HG03439 (cell line): ENCODE data around the gene TTC39A.

ENCODE experiments used
- ATAC-seq: cut with Tn5 transposase; IDR thresholded peaks from one replicate; pipeline ENCODE4 v1.9.1; 2021; ENCODE audit warnings: mild to moderate bottlenecking, moderate library complexity; ENCODE audit not compliant: unreplicated experiment

TTC39A gene

DNA sequence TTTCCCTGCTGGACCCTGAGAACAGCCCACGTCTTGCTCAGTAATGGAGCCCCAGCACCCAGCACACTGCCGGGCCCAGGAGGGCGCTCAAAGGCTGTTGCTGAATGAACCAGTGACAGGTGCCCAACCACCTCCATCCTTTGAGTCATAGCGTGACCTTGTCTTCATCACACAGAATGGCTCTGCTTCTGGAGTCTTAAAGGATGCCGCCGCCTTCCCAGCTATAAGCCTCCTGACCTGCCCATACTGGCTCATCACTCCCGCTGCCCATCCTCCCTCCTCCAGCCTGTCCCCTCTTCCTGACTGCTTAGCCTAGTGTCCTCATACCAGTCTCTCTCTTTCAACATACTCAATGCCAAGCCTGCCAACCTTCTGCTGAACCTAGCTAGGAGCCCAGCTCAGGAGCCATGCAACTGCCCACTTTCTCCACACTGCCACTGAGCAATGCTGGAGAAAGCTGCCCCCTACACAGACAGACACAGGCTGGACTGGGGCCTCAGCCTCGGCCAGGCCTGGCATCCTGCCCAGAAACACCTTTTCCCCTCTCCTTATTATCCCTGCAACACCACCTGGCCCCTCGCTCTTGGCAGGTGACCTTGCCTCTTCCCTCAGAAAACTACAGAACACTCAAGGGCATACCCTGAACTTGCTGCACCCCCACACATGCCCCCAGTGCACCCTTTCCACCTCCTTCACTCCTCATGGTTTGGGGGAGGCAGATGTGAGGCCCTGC, 14.1 kb downstream of the TTC39A start:
- no peak for ATAC-seq

DNA sequence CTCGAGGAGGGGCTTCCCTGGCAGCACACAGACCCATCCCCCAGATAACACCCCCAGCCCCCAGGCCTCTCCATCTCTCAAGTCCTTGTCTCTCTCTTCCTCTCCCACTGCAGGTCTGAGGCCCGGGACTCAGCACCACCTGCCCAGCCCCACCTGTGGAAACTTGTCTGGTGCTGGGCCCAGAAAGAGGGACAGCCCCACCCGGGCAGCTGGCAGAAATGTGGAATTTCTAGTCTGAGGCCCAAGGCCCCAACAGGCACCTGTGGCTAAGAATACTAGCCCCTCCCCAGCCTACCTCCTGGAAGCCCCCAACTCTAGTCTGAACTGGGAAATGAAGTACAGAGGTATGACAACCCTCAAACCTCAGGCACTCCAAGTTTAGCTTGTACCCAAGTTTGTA, 15.4 kb downstream of the TTC39A start:
- ATAC-seq: no peak

DNA sequence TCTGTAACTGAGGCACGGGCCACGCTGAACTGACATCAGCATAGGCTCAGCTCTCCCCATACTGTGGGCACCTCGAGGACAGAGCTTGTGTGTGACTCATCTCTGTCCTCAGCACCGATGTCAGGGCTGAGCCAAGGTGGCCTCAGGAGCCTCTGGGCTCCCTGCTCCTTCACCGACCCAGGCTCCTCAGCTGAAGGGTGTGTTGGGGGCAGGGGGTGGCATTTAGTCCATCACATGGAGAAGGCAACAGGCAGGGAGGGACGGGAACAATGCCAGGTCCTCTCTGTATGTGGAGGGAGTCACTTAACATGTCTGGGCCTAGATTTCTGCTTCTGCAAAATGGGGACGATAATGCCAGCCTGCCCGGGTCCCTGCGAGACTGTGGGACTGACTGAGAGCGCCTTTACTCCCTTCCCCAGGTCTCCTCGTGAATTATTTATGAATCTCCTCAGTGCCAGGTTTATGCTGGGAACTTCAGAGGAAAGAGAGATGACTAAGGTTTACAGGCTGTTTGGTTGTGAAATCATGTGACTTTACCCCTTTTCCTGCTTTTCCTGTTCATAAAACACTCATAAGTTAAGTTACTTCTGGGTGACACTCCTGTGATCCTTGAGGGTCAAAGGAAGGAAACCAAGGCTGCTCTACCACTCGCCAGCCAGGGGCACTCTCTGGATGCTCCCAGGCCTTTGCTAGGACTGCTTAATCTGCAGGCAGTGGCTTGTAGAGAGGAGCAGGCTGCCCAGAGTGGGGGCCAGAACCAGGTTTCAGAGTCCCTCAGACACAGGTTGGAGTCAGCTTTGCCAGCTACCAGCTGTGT, 16.2 kb downstream of the TTC39A start:
- no peak for ATAC-seq

DNA sequence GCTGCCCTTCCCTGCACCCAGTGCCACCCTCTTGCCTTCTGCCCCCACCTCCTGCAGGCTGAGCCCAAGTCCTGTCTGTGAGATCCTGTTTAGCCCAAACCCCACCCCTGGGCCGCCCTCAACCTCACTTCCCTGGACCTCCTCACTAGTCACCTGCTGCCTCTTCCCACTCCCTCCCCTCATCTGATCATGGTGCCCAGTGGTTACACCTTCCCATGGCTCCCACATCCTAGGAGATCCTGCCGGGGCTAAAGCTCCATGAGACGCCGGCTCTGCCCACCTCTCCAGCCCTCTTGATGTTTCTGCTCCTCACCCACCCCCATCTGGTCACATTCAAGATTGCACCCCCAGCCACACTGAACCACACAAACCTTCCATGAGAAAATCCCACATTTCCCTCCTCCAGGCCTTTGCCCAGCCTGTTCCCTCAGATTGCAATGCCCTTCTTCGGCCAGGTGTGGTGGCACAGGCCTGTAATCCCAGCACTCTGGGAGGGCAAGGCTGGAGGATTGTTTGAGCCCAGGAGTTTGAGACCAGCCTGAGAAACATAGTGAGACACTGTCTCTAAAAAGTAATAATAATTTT, 17.0 kb downstream of the TTC39A start:
- no peak for ATAC-seq

DNA sequence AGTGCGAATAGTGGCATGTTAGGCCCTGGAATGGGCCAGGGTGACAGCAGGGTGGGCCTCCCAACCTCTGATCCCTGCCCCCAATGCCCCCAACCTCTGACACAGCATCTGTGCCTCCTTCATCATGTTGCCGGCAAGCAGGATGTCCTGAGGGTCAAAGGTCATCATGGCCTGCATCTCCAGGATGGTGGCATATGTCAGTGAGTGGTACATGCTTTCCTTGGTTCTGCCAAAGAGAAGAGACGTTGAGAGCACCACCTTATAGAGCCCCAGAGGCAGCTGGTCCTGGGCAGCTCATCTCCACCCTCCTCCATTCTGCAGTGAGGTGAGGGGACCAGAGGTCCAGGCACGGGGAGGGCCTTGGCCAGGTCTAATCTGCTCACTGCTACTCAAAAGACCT, 17.6 kb downstream of the TTC39A start:
- ATAC-seq: no peak

DNA sequence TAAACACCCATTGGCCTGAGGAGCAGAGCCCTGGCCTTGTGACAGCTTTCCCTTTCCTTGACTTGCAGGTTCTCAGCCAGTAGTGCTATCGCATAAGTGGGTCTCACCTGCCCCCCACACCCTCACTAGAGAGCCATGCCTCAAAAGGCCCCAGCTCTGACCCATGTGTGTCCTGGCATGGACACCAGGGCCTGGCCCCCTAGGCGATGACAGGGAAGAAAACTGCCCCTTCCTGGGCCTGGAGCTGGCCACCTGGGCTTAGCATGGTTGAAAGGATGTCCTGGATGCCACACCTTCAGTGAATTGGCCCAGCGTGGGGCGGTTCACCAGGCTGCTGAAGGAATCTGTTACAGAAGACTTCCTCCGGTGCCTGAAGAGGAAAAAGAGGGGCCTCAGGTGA, 18.5 kb downstream of the TTC39A start:
- no peak for ATAC-seq

DNA sequence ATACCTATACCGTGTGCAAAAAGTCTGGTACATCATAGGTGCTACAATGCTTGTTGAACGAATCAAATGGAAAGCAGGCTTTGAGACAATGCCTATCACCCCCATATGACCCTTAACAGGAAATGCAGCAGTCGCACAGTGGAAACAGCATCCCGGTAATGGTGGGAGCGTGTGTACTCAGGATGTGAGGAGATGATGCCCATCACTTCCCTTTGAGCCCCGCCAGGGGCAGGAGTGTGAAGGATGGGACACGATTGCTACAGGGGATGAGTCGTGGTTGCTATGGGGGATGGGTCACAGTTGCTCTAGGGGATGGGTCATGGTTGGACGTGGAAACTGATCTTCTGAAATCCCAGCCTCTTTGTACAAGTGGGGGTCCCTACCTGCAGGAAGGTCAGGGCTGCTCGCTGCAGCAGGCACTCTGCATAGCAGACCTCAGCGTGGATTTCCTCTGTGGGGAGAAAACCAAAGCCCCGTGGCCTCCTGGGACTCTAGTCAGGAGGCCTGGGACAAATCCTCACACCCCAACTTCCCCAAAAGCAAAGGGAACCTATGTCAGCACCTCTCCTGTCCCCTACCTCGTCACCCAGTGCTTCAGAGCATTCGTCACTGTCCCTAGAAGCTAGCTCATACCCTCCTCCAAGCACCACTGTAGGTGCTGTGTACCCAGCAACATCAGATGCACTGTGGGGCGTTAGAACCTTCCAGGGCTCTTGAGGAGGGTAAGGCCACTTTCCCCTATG, 19.3 kb downstream of the TTC39A start:
- no peak for ATAC-seq

DNA sequence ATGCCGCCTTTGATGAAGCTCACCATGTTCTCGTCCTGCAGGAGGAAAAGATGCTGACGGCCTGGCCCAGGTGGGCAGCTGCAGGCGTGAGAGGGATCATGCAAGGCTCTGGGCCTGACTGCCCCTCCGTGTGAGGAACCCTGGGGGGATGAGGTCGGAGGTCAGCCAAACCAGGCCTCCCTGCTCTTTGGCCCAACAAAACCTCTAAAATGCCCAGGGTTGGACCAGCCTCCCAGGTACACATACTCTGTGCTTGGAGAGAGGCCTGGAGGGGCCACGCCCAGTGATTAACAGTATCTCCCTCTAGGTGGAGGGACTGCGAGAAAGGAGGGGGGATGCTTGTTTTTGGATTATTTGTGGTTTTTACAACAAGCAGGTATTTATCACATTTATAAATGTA, 21.1 kb downstream of the TTC39A start:
- ATAC-seq: no peak

DNA sequence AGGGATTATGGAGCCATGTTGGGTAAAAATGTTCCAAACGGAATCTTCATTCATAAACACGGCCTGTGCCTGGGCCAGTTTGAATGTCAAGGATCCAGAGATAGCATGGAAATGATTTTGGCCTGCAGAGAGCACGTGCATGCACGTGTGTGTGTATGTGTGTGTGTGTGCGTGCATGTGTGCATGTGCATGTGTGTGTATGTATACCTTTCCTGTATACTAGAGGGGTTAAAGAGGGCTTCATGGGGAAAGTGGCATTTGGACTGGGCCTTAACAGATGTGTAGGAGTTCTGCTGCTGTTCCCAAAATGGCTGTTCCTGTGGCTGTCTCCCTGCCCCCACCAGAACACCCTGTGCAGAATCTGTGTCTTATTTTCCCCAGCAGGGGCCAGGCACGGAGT, 21.7 kb downstream of the TTC39A start:
- no peak for ATAC-seq

DNA sequence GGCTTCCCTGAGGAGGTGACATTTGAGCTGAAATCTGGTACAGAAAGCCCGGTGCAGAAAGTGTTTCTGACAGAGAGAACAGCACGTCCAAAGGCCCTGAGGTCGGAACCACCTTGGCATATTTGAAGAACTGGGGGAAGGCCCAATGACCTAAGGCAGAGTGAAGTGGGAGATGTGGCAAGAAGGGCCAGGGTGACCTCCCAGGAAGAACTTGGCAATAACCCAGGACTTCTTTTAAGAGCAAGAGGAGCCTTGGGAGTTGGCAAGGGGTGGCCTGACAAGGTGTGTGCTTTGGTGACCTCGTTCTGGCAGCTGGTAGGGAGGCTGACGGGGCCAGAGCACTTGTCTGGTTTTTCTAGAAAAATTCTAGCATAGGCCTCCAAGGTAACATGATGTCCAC, 23.4 kb downstream of the TTC39A start:
- ATAC-seq: no peak

DNA sequence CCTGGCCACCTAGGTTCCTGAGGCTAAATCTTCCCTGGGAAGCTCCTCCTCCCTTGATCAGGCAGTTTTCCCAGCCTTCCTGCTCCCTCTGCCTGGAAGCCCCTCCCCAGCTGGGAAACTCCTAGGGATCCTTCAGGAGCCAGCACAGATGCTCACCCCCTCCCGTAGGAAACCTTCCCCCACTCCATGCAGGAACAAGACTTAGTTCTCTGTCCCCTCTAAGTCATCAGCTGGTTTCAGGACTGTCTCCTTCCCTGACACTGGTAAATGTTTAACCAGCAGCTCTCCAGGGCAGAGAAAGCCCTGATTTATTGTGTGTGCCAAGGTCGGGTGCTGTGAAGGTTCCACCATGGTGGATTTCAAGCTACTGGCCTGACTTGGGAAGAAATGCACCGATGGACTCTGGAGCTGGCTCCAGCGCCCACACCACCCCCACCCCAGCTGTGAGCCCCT, 25.0 kb downstream of the TTC39A start:
- no peak for ATAC-seq

DNA sequence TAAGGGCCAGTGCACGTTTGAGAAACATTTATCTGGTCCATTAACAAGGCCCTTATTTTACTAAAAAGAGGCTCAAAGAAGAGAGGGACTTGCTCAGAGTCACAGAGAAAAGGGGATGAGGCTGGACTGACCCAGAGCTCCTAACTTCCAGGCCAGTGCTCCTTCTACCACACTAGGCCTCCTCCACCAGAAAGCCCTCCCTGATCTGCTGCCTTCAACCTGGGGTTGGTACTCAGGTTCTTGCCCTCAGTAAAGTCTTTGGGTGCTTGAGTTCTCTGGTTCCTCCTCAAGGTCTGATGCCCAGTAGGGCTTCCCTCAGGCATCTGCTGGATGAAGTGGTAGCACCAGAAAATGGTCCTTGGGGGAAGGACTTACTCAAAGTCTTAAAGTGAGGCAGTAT, 26.0 kb downstream of the TTC39A start:
- ATAC-seq: no peak

DNA sequence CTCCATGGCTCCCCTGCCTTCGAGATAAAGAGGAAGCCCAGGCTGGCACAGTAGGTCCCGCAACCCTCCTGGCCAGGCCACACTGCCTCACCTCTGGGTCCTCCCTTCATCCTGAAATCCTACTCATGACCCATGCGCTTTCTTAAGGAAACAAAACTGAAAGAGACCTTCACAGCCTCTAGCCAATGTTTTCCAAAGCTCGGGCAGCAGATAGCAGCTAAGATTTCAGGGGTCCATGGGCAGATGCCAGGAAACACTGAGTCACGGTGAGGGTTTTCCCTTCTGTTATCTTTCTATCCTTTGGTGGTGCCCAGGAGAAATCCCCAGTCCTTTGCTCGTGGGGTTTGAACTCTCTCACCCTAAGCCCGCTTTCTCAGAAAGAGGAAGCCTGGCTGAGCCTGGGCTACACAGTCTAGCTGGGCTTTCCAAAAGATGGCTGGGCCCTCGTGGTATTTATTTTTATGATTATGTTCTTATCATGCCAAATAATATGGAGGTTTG, 26.6 kb downstream of the TTC39A start:
- no peak for ATAC-seq

DNA sequence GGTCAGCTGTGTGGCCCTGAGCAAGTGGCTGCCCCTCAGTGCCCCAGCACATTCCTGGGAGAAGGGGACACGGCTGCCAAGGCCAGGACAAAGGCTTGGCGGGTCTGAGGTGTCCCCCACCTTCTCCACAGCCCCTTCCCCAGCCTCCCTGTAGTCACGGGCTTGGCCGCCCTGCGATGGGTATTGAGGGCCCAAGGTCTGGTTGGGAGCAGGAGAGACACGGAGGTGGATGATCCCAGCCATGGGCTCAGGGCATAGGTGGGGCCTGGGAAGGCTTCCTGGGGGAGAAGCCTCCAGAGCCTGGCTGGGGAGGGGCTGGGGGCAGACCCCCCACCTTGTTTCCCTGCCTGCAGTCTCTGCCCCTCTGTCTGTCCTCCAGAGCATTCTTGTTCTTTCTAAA, 27.0 kb downstream of the TTC39A start:
- no peak for ATAC-seq

DNA sequence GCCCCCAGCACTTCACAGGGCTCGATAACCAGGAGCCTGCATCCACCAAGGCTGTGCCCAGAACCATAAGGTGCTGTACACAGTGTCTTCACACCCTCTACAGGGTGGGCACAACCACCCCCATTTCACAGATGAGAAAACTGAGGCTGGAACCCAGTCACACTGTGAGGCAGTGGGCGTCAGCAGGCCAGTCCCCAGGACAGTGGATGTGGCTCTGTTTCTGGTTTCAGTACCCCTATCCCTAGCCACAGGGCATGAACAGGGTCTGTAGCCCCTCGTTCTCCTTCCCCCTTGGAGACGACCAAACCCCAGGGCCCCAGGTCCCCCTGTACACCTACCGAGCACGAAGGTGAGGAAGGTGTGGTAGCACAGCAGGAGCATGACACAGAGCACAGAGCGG, 27.6 kb downstream of the TTC39A start:
- ATAC-seq: no peak

DNA sequence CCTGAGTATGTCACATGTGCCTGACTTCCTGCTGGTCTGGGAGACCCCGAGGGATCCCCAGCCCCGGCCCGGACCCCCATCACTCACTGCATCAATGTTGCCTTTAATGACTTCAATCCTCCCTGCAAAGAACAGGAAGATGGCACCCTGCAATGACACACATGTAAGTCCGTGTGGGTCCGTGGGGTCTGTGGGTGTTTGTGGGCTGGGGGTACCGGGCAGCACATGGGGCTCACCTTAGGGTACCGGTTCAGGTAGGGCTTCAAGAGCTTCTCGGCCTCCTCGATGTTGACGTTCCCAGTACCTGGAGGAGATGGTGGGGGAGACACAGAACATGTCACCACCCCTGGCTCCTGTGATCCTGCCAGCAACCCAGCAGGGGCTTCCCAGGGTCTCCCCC, 28.1 kb downstream of the TTC39A start:
- ATAC-seq: no peak

DNA sequence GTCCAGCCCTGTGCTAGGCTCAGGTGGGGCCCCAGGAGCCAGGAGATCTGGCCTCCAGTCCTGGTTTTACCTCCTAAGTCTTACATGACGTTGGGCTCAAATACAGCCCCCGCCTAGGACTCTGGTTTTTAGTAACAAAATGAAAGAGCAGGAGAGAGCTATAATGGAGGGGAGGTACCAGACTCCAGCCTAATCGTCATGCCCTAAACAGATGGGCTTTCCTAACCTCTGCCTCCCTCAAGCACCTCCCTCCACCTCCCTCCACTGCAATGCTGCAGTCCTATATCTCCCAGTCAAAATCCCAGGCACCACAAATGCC, 28.6 kb downstream of the TTC39A start:
- no peak for ATAC-seq

DNA sequence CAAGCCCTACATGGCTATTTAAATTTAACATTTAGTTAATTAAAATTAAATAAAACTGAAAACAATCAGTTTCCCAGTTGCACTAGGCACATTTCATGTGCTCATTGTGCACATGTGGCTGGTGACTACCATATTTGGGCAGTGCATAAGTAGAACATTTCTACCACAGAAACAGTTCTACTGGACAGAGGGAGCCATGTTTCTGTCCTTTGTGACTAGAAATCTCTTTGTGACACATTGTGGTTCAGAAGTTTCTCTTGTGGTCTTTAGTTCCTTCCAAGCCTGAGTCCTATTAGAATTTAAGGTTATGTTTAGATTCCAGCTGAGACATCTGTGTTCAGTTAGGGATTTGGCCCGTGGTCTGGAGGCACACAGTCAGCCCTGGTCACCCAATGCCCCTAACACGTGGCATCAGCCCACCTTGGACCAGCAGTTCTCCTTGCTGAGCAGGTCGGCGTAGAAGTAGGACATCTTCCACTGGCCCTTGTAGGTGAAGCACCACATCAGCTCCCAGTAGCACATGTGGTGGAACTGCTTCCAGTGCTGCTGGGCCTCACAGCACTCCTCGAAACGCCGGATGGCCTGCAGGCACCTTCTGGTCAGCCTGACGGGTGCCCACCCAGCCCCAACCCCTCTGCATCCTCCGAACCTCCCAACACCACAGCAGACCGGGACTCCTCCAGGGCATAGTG, 29.1 kb downstream of the TTC39A start:
- no peak for ATAC-seq

DNA sequence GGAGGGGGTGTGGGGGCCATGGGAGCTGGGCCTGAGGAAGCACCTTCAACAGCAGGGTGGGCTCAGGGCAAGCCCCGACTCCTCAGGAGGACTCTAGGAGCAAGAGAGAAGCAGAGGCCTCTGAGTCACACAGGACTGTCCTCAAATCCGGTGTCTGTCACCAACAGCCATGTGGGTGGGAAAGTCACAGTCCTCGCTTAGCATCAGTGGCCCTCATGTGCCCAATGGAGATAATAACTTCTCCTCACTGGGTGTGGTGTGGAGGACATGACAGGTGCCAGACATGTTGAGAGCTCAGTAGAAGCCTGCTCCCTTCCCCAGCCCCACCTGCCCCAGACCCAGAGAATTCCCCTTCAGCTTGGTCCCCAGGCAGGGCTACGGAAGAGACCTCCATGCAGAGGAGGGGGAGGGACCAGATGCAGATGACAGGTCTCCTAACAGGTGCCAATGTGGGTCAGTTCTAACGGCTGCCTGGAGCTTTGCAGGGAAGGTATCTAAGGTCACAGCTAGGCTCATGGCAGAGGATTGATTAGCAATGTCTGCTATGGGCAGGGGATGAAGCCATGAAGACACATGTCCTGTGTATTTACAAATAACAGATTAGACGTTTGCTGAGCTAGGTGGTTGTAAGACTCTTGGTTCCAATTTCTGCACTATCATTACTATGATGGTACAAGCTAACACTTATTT, 30.2 kb downstream of the TTC39A start:
- no peak for ATAC-seq

DNA sequence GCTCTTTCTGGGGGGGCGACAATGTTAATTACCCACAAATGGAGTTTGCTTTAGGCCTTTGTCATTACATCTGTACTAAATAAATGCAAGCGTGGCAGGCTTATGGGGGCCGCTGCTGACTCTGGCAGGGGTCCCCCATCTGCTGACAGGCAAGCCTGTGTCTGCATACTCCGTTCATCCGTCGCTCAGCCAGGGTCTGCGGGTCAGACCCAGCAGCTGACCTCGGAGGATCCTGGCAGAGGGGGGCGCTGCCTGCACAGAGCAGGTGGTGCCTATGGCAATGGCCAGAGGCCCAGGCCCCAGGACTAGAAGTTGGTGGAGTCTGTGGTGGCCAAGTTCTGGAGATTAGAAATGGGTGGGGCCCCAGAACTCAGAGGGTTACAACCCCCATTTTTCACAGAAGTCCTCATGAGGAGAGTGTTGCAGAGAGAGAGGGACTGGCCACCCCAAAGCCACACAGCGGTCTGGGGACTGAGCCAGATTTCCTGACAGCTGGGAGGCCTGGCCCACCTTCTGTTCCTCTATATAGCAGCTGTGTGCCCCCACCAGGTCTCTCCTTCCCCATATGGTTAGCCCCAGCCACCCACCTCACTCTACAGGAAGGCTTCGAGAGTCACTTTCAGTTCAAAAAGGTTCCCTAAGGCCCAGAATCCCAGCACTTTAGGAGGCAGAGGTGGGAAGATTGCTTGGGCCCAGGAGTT, 31.0 kb downstream of the TTC39A start:
- ATAC-seq: no peak
